ENCODE results near the gene SRM.
"Not testable (repeated sequence)": the region's sequence is repeated elsewhere in the genome, so short reads cannot be mapped to it uniquely, and the experiment has no call there.

SRM gene

DNA sequence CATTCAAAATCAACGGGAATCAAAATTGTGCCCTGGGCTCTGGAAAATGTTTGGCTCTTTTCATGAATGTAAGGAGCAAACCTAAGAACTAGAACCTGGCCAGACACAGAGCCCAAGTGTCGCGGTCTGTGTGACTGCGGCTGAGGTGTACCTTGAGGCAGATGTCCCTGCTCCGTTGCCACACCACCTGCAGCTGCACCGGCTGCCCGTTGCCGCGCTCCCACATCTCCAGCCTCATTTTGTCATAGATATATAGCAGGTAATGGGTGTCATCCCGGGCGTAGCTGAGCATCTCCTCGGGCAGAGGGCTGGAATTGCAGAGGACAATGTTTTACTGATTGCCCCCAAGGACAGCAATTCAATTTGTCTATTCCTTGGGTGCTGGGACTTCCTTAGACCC lies 21.1 kb upstream of the SRM start:
- Histone ChIP-seq H3K4me1 (ENCODE audit: control insufficient read depth, insufficient read depth, low read length) (no peaks in the 10 kb centered on the region), H3K27ac (ENCODE audit: low read length) (no peak overlapping the region), H3K27me3 (ENCODE audit: control insufficient read depth, insufficient read depth, low read length) (no peaks in the 10 kb centered on the region; the same call in 1 of the 2 replicates), H3K36me3 (ENCODE audit: control insufficient read depth, insufficient read depth, low read length) (peaks cover 29% of the 10 kb centered on the region; the same call in 1 of the 2 replicates), H3K4me3 (ENCODE audit: low read length) (no peak overlapping the region), H3K9me3 (ENCODE audit: control insufficient read depth, insufficient read depth, low read length) (no peaks in the 10 kb centered on the region)
- no CpG with 5 or more reads among the region's 12 CpGs for WGBS (ENCODE audit: insufficient coverage, insufficient read length)
- no peak for DNase-seq (ENCODE audit: low read depth, low spot score)

DNA sequence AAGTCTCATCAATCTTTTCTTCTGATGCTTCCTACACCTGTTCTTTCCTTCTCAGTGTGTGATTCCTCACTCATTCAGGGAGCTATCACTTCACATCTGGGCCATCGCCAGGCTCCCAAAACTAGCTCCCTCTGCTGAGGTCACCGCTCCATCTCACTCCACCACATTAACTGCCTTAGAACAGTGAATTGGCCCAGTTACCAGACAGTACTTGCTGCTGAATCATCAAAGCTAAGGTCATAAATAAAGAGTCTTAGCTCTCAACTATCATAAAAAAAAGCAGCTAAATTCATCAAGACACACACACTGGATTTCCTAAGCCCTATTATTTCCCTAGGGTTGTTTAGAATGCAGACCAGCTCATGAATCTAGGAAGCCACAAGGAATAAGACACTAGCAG lies 18.8 kb upstream of the SRM start:
- H3K36me3 ChIP-seq (ENCODE audit: control insufficient read depth, insufficient read depth, low read length): peaks cover 40% of the 10 kb centered on the region; the same call in 1 of the 2 replicates
- WGBS (ENCODE audit: insufficient coverage, insufficient read length): no CpG with 5 or more reads among the region's 2 CpGs
- H3K27me3 ChIP-seq (ENCODE audit: control insufficient read depth, insufficient read depth, low read length): no peaks in the 10 kb centered on the region; the same call in 1 of the 2 replicates
- H3K4me1 ChIP-seq (ENCODE audit: control insufficient read depth, insufficient read depth, low read length): no peaks in the 10 kb centered on the region
- H3K27ac ChIP-seq (ENCODE audit: low read length): no peak overlapping the region
- no peak overlapping the region for H3K4me3 ChIP-seq (ENCODE audit: low read length)
- H3K9me3 ChIP-seq (ENCODE audit: control insufficient read depth, insufficient read depth, low read length): no peaks in the 10 kb centered on the region
- no peak for DNase-seq (ENCODE audit: low read depth, low spot score)

DNA sequence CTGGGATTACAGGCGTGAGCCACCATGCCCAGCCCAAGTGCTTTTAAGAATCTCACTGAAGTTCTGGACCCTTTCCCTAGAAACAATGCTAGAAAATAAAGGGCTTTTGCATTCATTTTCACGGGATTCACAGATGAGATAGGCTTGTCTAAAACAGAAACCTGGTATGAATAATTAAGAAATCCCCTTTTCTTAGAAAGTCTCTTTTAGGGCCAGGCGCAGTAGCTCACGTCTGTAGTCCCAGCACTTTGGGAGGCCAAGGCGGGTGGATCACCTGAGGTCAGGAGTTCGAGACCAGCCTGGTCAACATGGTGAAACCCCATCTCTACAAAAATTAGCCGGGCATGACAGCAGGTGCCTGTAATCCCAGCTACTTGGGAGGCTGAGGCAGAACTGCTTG lies 13.6 kb upstream of the SRM start:
- not testable (repeated sequence) for H3K27ac ChIP-seq (ENCODE audit: low read length)
- WGBS (ENCODE audit: insufficient coverage, insufficient read length): no CpG with 5 or more reads among the region's 7 CpGs

DNA sequence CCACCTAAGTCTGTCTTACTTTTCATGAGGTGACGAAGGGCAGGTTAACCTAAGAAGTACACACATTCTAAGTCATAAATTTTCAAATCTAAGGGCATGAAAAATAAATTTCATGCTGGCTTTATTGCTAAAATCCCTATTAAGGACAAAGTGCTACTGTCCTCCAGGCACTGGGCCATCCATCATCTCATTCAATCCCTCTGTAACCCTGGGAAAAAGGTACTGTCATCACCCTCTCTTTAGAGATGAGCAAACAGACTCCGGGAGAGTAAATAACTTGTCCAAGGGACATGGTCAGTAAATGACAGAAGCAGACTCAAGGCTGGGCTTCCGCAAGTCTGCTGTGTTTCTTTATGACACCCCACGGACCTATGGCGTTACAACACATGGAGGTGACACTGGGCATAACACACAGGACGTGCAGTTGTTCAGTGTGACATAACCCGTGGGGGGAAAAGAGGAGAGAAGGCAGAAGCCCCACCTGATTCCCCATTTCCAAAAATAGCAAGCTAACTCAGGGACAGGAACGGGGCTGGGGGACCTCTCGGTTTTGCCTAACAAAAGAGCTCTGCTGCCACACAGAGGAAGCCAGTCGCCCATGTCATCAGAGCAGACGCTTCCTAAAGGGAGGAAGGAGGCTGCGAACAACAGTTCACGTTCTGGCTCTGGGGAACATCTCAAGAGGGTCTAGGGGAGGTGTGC lies 12.5 kb upstream of the SRM start:
- Histone ChIP-seq H3K27ac (ENCODE audit: low read length) (no peak overlapping the region), H3K4me1 (ENCODE audit: control insufficient read depth, insufficient read depth, low read length) (no peaks in the 10 kb centered on the region), H3K9me3 (ENCODE audit: control insufficient read depth, insufficient read depth, low read length) (no peaks in the 10 kb centered on the region), H3K36me3 (ENCODE audit: control insufficient read depth, insufficient read depth, low read length) (peaks cover 60% of the 10 kb centered on the region), H3K27me3 (ENCODE audit: control insufficient read depth, insufficient read depth, low read length) (no peaks in the 10 kb centered on the region; the same call in 1 of the 2 replicates), H3K4me3 (ENCODE audit: low read length) (no peak overlapping the region)
- no CpG with 5 or more reads among the region's 13 CpGs for WGBS (ENCODE audit: insufficient coverage, insufficient read length)
- DNase-seq (ENCODE audit: low read depth, low spot score): no peak

More for the DNA sequence above, 13.6 kb upstream of the SRM start:
- not testable (repeated sequence) for H3K27me3 ChIP-seq (ENCODE audit: control insufficient read depth, insufficient read depth, low read length); H3K9me3 ChIP-seq (ENCODE audit: control insufficient read depth, insufficient read depth, low read length); H3K4me1 ChIP-seq (ENCODE audit: control insufficient read depth, insufficient read depth, low read length); H3K4me3 ChIP-seq (ENCODE audit: low read length); DNase-seq (ENCODE audit: low read depth, low spot score)
- H3K36me3 ChIP-seq (ENCODE audit: control insufficient read depth, insufficient read depth, low read length): peaks cover 52% of the 10 kb centered on the region

DNA sequence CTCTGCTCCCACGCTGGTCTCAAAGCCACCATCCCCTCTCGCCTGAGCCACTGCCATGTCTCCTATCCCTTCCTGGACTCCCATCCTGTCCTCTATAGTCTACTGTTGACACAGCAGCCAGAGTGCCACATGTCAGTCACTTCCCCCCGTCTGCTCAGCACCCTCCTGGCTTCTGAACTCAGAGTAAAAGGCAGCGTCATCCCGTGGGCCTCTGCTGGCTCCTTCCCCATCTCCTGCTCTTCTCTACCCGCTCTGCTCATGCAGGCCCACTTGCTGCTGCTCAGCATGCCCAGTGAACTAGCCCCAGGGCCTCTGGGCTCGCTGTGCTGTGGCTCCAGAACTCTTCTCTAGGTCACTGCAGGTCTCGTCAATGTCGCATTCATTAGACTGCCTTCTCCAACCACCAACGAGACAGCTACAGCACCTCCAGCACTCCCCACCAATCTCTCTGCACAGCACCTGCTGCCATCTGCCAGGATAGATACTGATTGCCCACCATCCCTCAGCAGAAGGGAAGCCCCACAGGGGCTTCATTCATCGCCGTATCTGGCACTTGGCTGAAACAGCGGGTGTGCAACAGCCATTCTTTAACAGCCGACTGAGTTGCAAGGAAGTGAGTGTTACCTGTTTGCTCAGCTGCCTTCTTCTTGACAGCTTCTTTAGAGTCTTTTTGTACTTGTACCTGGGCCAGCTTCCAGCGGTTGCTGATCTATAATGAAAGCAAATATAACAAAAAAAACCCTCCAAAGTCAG lies 11.8 kb upstream of the SRM start:
- Histone ChIP-seq H3K36me3 (ENCODE audit: control insufficient read depth, insufficient read depth, low read length) (peaks cover 60% of the 10 kb centered on the region), H3K4me1 (ENCODE audit: control insufficient read depth, insufficient read depth, low read length) (no peaks in the 10 kb centered on the region), H3K9me3 (ENCODE audit: control insufficient read depth, insufficient read depth, low read length) (no peaks in the 10 kb centered on the region), H3K27me3 (ENCODE audit: control insufficient read depth, insufficient read depth, low read length) (no peaks in the 10 kb centered on the region; the same call in 1 of the 2 replicates), H3K27ac (ENCODE audit: low read length) (no peak overlapping the region), H3K4me3 (ENCODE audit: low read length) (no peak overlapping the region)
- WGBS (ENCODE audit: insufficient coverage, insufficient read length): no CpG with 5 or more reads among the region's 15 CpGs
- no peak for DNase-seq (ENCODE audit: low read depth, low spot score)

DNA sequence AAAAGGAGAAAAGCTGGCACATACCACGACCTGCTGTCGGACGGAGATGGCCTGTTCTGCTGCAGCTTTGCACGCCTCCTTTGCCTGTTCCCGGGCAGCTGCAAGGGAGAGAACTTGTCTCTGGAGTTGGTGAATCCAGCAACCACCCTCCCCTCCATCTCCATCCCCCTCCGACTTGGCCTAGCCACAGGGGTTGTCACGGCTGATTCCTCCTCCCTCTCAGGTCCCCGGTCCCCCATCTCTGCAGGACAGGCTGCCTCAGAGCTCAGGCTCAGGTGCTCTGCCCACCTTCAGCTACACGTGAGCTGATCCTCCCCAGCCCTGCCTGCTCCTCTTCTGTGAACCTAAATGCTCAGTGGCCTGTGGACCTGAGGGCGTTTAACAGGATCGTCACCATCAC lies 11.1 kb upstream of the SRM start:
- peaks cover 54% of the 10 kb centered on the region for H3K36me3 ChIP-seq (ENCODE audit: control insufficient read depth, insufficient read depth, low read length)
- no peak overlapping the region for H3K4me3 ChIP-seq (ENCODE audit: low read length)
- no peak overlapping the region for H3K27ac ChIP-seq (ENCODE audit: low read length)
- H3K4me1 ChIP-seq (ENCODE audit: control insufficient read depth, insufficient read depth, low read length): no peaks in the 10 kb centered on the region
- H3K9me3 ChIP-seq (ENCODE audit: control insufficient read depth, insufficient read depth, low read length): no peaks in the 10 kb centered on the region
- no peak for DNase-seq (ENCODE audit: low read depth, low spot score)
- no CpG with 5 or more reads among the region's 11 CpGs for WGBS (ENCODE audit: insufficient coverage, insufficient read length)
- H3K27me3 ChIP-seq (ENCODE audit: control insufficient read depth, insufficient read depth, low read length): no peaks in the 10 kb centered on the region

DNA sequence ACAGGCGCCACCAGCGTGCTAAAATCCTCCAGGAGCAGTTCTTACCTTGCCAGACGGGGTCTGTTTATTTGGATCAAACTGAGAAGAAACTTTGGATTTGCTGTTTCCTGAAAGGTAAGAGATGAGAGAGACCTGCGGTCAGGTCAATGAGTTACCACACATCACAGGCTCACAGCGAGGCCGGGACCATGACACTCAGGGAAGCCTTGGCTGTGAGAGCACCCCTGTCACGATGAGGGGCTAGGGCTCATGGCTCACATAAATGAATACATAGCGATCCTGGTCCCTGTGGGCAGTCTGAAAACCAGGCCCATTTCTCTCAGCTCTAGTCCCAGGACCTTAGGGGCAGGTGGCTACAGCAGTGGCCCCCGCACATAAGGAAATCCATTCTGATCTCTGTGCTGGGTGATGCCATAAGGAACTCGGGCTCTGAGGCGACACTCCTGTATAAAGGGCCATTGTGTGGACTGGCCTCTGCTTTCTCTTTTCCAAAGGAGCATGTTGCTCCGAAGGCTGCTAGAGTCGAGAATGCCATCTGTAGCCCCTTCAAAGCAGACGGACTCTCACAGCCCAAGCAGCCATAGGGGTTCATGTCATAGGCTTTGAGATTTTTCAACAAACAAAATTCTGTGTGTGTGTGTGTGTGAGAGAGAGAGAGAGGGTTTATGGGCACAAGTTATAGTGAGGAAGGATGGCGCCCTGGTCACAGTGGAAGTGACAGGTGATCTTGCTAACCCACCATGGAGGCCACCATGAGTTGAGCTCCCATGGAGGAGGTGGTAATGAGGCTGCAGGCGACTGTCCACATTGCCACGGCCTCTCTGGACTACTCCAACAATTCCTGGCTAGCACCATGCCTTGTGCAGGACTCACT lies 9.0 kb upstream of the SRM start:
- Histone ChIP-seq H3K4me1 (ENCODE audit: control insufficient read depth, insufficient read depth, low read length) (no peaks in the 10 kb centered on the region), H3K4me3 (ENCODE audit: low read length) (no peak overlapping the region), H3K9me3 (ENCODE audit: control insufficient read depth, insufficient read depth, low read length) (no peaks in the 10 kb centered on the region), H3K36me3 (ENCODE audit: control insufficient read depth, insufficient read depth, low read length) (peaks cover 47% of the 10 kb centered on the region), H3K27ac (ENCODE audit: low read length) (no peak overlapping the region), H3K27me3 (ENCODE audit: control insufficient read depth, insufficient read depth, low read length) (no peaks in the 10 kb centered on the region)
- DNase-seq (ENCODE audit: low read depth, low spot score): no peak
- no CpG with 5 or more reads among the region's 17 CpGs for WGBS (ENCODE audit: insufficient coverage, insufficient read length)

DNA sequence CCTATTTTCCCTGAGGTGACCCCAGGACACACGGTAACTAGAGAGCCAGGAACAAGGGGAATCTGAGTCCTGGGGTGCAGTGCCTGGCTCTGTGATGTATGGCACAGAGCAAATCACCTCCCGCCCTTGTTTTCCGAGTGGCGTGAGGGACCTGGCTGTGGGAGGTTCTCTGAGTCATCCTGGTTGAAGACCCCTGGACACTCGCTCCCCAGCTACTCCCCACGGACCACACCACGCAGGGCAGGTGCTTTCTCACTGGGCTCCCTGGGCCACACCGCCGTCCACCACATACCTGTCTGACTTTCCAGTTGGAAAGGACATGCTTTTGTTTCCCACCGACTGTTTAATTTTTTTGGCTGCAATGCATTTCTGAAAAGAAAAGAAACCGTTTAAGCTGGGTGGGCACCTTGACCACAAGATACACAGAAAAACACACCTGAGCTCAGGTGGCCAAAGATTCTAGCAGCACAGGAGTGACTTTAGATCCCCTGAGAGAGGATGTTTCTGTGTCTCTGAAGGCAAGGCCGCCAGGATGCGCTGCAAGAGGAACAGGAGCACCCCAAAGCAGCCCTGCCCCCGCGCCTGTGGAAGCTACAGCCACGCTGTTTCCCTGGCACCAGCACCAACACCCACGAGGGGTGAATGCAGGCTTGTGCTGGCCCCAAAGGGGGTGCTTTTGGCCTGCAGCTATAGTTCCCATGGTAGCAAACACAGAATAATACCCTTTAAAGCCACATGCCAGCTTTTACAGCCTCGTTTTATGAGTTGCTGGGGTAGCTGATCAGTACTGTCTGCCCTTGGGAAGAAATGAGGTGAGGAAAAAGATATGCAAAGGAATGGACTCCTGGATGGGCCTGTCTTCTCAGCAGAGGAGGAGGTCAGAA lies 8.1 kb upstream of the SRM start:
- Histone ChIP-seq H3K27ac (ENCODE audit: low read length) (no peak overlapping the region), H3K36me3 (ENCODE audit: control insufficient read depth, insufficient read depth, low read length) (peaks cover 45% of the 10 kb centered on the region), H3K27me3 (ENCODE audit: control insufficient read depth, insufficient read depth, low read length) (no peaks in the 10 kb centered on the region), H3K4me1 (ENCODE audit: control insufficient read depth, insufficient read depth, low read length) (no peaks in the 10 kb centered on the region), H3K9me3 (ENCODE audit: control insufficient read depth, insufficient read depth, low read length) (no peaks in the 10 kb centered on the region), H3K4me3 (ENCODE audit: low read length) (no peak overlapping the region)
- no CpG with 5 or more reads among the region's 18 CpGs for WGBS (ENCODE audit: insufficient coverage, insufficient read length)
- no peak for DNase-seq (ENCODE audit: low read depth, low spot score)

DNA sequence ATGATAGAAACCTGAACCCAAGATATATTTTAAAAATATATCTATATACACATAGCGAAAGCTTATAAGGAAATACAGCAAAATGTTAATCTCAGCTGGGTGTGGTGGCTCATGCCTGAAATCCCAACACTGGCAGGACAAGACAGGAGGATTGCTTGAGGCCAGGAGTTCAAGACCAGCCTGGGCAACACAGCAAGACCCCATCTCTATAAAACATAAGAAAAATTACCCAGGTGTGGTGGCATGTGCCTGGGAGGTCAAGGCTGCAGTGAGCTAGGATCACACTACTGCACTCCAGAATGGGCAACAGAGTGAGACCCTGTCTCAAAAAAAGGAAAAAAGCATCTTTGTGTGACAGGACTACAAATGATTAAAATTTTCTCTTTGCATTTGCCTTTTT lies 6.0 kb upstream of the SRM start:
- no CpG with 5 or more reads among the region's 1 CpG for WGBS (ENCODE audit: insufficient coverage, insufficient read length)
- no peak overlapping the region for H3K4me3 ChIP-seq (ENCODE audit: low read length)
- H3K9me3 ChIP-seq (ENCODE audit: control insufficient read depth, insufficient read depth, low read length): no peaks in the 10 kb centered on the region
- peaks cover 31% of the 10 kb centered on the region for H3K36me3 ChIP-seq (ENCODE audit: control insufficient read depth, insufficient read depth, low read length)
- H3K4me1 ChIP-seq (ENCODE audit: control insufficient read depth, insufficient read depth, low read length): no peaks in the 10 kb centered on the region
- H3K27me3 ChIP-seq (ENCODE audit: control insufficient read depth, insufficient read depth, low read length): no peaks in the 10 kb centered on the region
- DNase-seq (ENCODE audit: low read depth, low spot score): no peak
- no peak overlapping the region for H3K27ac ChIP-seq (ENCODE audit: low read length)

Data from iPS DF 6.9 (cell line).